IMR-90 (cell line): ENCODE results near the gene GAB1. TPM values are rescaled to one million over a fixed set of nuclear protein-coding genes. Genes with fewer than 3 reads are reported as not detected.

Experiments used
- ATAC-seq: fragments of 200-7000 bp; cut with Tn5 transposase; 2 replicates; pipeline ENCODE4 v1.9.1; 2020; ENCODE audit warnings: low read depth, mild to moderate bottlenecking, moderate library complexity
- BruUV-seq: library from RNA; stranded (reverse); fragments of 400-500 nt; replicated peaks from 2 replicates; lab custom pipeline; 2021; lab: Mats Ljungman, UMichigan
- CTCF ChIA-PET: fragments of 300-600 bp; formaldehyde crosslinking; extraction: SDS; loops from one replicate; lab custom pipeline; 2021; ENCODE audit warnings: antibody characterized with exemption; lab: Yijun Ruan, JAX
- POLR2A ChIA-PET: fragments of 300-600 bp; sonication (Branson Sonifier 250); formaldehyde crosslinking; loops from one replicate; lab custom pipeline; 2022; ENCODE audit warnings: antibody characterized with exemption; ENCODE audit not compliant: unreplicated experiment; lab: Charles Lee
- DNase-seq: peaks from one replicate; pipeline ENCODE4 v3.0.0; 2013
- H2AFZ ChIP-seq: replicated peaks from 2 replicates; pipeline ENCODE3; 2013; ENCODE audit warnings: low read length, mild to moderate bottlenecking; ENCODE audit not compliant: poor library complexity
- H2AK5ac ChIP-seq: 2 replicates; pipeline ENCODE4 v1.6.1; 2013; ENCODE audit warnings: low read depth, low read length, inconsistent platforms
- H2AK9ac ChIP-seq: replicated peaks from 2 replicates; pipeline ENCODE3; 2013; ENCODE audit warnings: mild to moderate bottlenecking, low read depth, low read length, moderate library complexity; ENCODE audit not compliant: poor library complexity
- H2BK120ac ChIP-seq: 2 replicates; pipeline ENCODE4 v1.6.1; 2013; ENCODE audit warnings: low read depth, low read length, inconsistent platforms
- H2BK15ac ChIP-seq: 3 replicates; pipeline ENCODE4 v1.6.1; 2013; ENCODE audit warnings: low read depth, low read length, inconsistent platforms
- H2BK20ac ChIP-seq: 2 replicates; pipeline ENCODE4 v1.6.1; 2013; ENCODE audit warnings: low read depth, mild to moderate bottlenecking, inconsistent platforms, low read length, moderate library complexity
- H2BK5ac ChIP-seq: 2 replicates; pipeline ENCODE4 v1.6.1; 2013; ENCODE audit warnings: mild to moderate bottlenecking, low read depth, low read length, inconsistent platforms; ENCODE audit not compliant: poor library complexity, severe bottlenecking
- H3K14ac ChIP-seq: replicated peaks from 2 replicates; pipeline ENCODE4 v1.6.1; 2013; ENCODE audit warnings: low read depth, low read length, inconsistent platforms
- H3K18ac ChIP-seq: 2 replicates; pipeline ENCODE4 v1.6.1; 2013; ENCODE audit warnings: low read depth, low read length, control low read depth
- H3K23ac ChIP-seq: 2 replicates; pipeline ENCODE4 v1.6.1; 2013; ENCODE audit warnings: low read depth, low read length, inconsistent platforms
- H3K27ac ChIP-seq: 2 replicates; pipeline ENCODE4 v1.5.1; 2013; ENCODE audit warnings: mild to moderate bottlenecking, control low read depth, low read length; ENCODE audit not compliant: insufficient read depth
- H3K27me3 ChIP-seq: 2 replicates; pipeline ENCODE4 v1.6.1; 2013; ENCODE audit warnings: low read length; ENCODE audit not compliant: control insufficient read depth, insufficient read depth
- H3K36me3 ChIP-seq: 2 replicates; pipeline ENCODE4 v1.6.1; 2013; ENCODE audit warnings: low read length, mixed read lengths; ENCODE audit not compliant: control insufficient read depth, insufficient read depth
- H3K4ac ChIP-seq: 2 replicates; pipeline ENCODE4 v1.6.1; 2013; ENCODE audit warnings: low read depth, low read length, inconsistent platforms
- H3K4me1 ChIP-seq: 2 replicates; pipeline ENCODE4 v1.6.1; 2013; ENCODE audit warnings: low read length, mixed read lengths; ENCODE audit not compliant: control insufficient read depth, insufficient read depth
- H3K4me2 ChIP-seq: 2 replicates; pipeline ENCODE4 v1.6.1; 2013; ENCODE audit warnings: low read depth, mild to moderate bottlenecking, control low read depth, low read length, moderate library complexity
- H3K4me3 ChIP-seq: 2 replicates; pipeline ENCODE4 v1.5.1; 2013; ENCODE audit warnings: low read depth, mild to moderate bottlenecking, control low read depth, low read length, moderate library complexity; ENCODE audit not compliant: insufficient read depth
- H3K56ac ChIP-seq: 2 replicates; pipeline ENCODE4 v1.6.1; 2013; ENCODE audit warnings: low read length, inconsistent platforms; ENCODE audit not compliant: insufficient read depth; ENCODE audit errors: extremely low read depth
- H3K79me1 ChIP-seq, 2 experiments: 2 replicates each; pipeline ENCODE4 v1.6.1; 2013; ENCODE audit warnings: low read length in 2 of 2, inconsistent platforms in 1 of 2, low read depth in 1 of 2
- H3K9ac ChIP-seq: 2 replicates; pipeline ENCODE4 v1.6.1; 2013; ENCODE audit warnings: low read depth, low read length, control low read depth
- H3K9me1 ChIP-seq: 2 replicates; pipeline ENCODE4 v1.6.1; 2013; ENCODE audit warnings: low read length, inconsistent platforms; ENCODE audit not compliant: insufficient read depth
- H3K9me3 ChIP-seq: 2 replicates; pipeline ENCODE4 v1.6.1; 2013; ENCODE audit warnings: low read length; ENCODE audit not compliant: control insufficient read depth, insufficient read depth
- H4K20me1 ChIP-seq: 2 replicates; pipeline ENCODE4 v1.6.1; 2013; ENCODE audit warnings: low read length, inconsistent platforms; ENCODE audit not compliant: insufficient read depth
- H4K5ac ChIP-seq: 2 replicates; pipeline ENCODE4 v1.6.1; 2013; ENCODE audit warnings: mild to moderate bottlenecking, low read depth, low read length, control low read depth
- H4K8ac ChIP-seq, 2 experiments: 2 replicates each; pipeline ENCODE4 v1.6.1; 2013; ENCODE audit warnings: low read depth in 2 of 2, low read length in 2 of 2, control low read depth in 1 of 2, inconsistent platforms in 1 of 2
- H4K91ac ChIP-seq: 2 replicates; pipeline ENCODE4 v1.6.1; 2013; ENCODE audit warnings: low read depth, low read length, inconsistent platforms; ENCODE audit not compliant: insufficient read depth
- BHLHE40 ChIP-seq: fragments of 150-350 bp; IDR thresholded peaks from 2 replicates; pipeline ENCODE4 v1.6.1; 2016; ENCODE audit warnings: mild to moderate bottlenecking, low read depth, low read length
- MAFK ChIP-seq: IDR thresholded peaks from 2 replicates; pipeline ENCODE4 v1.6.1; 2012; ENCODE audit warnings: low read depth, low read length, improper control_type of control experiment
- MAZ ChIP-seq: IDR thresholded peaks from 2 replicates; pipeline ENCODE4 v1.6.1; 2012; ENCODE audit warnings: low read depth, mild to moderate bottlenecking, low read length, improper control_type of control experiment, moderate library complexity, borderline replicate concordance
- MXI1 ChIP-seq: IDR thresholded peaks from 2 replicates; pipeline ENCODE4 v1.6.1; 2012; ENCODE audit warnings: low read depth, mild to moderate bottlenecking, low read length, moderate library complexity, borderline replicate concordance
- NFE2L2 ChIP-seq: fragments of 150-350 bp; IDR thresholded peaks from 2 replicates; pipeline ENCODE4 v1.6.1; 2016; ENCODE audit warnings: low read depth, mild to moderate bottlenecking, low read length
- RAD21 ChIP-seq: IDR thresholded peaks from 2 replicates; pipeline ENCODE4 v1.6.1; 2012; ENCODE audit warnings: low read length, improper control_type of control experiment
- RFX5 ChIP-seq: IDR thresholded peaks from 2 replicates; pipeline ENCODE4 v1.8.0; 2012; ENCODE audit warnings: low read depth, mild to moderate bottlenecking, low read length, moderate library complexity
- SMC3 ChIP-seq: fragments of 150-350 bp; IDR thresholded peaks from 2 replicates; pipeline ENCODE4 v1.6.1; 2016; ENCODE audit warnings: low read depth, mild to moderate bottlenecking, antibody characterized with exemption, low read length, moderate library complexity
- WGBS, 2 experiments: methylation state at CpG; one replicate each; pipeline versions ENCODE4 v1.1.5 to v1.1.7; 2013; ENCODE audit warnings: missing lambda C conversion rate in 2 of 2; ENCODE audit not compliant: insufficient read length in 1 of 2; ENCODE audit errors: extremely low coverage in 2 of 2; 5-methylcytosine and 5-hydroxymethylcytosine counted together
- dilution Hi-C: fragments of 300-500 bp; cut with HindIII; formaldehyde crosslinking; loops from one replicate; pipeline ENCODE4 v1.14.3; 2018; ENCODE audit warnings: low sequenced_read_pairs; ENCODE audit not compliant: unreplicated experiment
- in situ Hi-C: fragments of 300-500 bp; cut with MboI; formaldehyde crosslinking; loops from 3 replicates; pipeline ENCODE4 v1.14.3; 2019; ENCODE audit warnings: low sequenced_read_pairs, inconsistent platforms, mixed read lengths
- intact Hi-C: fragments of 100-400 bp; cut with micrococcal nuclease; formaldehyde crosslinking; loops from 2 replicates; pipeline ENCODE4 v1.10.0; 2022
- polyA plus RNA-seq, 3 experiments: library from polyadenylated mRNA; depleted of rRNA; stranded (reverse); fragments of >200 nt; gene quantifications; 2 replicates each; pipeline ENCODE4 v1.2.3, GENCODE V29; 2012; ENCODE audit warnings: low replicate concordance in 1 of 3
- total RNA-seq: library from RNA; depleted of rRNA; stranded (reverse); fragments of >200 nt; gene quantifications from 2 replicates; pipeline ENCODE4 v1.2.3, GENCODE V29; 2012
- TF ChIP-seq, protein P1 (sequence below): fragments of 150-350 bp; IDR thresholded peaks from 2 replicates; pipeline ENCODE4 v1.6.1; 2016; ENCODE audit warnings: low read depth, mild to moderate bottlenecking, low read length, moderate library complexity, borderline replicate concordance
- TF ChIP-seq, protein P2 (sequence below): conservative IDR thresholded peaks from 2 replicates; pipeline ENCODE4 v1.5.1; 2012; ENCODE audit warnings: mild to moderate bottlenecking, low read depth, low read length, improper control_type of control experiment
- TF ChIP-seq, protein P3 (sequence below): fragments of 150-350 bp; IDR thresholded peaks from 2 replicates; pipeline ENCODE4 v1.6.1; 2017; ENCODE audit warnings: mild to moderate bottlenecking, antibody characterized with exemption, low read length, low read depth

GAB1 gene
- total and polyA plus RNA-seq, 2 of the 4 experiments (the other 2 are of a cell fraction) = 2.8 to 12.0 TPM

DNA sequence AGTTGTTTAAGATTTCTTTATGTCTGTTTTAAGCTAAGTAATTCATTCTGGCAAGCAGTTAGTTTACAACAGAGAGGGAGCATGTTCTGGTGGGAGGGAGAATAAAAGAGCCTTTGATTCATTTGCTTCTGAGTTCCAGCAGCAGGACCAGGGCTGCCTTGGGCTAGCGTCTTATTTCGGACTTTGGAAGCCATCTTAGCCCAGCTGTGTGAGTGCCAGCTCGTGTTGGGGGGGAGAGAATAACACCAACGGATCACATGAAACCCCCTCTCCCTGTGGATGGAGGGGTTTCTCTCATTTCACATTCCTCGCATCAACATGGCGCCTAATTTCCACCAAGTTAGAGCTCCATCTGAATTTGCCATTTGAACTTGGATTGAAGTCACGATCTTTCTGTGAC is 7.4 kb downstream of the GAB1 start:
- no peak overlapping the region for H2AFZ ChIP-seq
- H4K91ac ChIP-seq = 0 out of 2 replicates have a peak overlapping the region, but pooled peaks have one; percentile 1
- 0 out of 2 replicates have a peak overlapping the region, but pooled peaks have one; percentile 1 for H3K9ac ChIP-seq
- POLR2A ChIA-PET = no interaction called here
- TF ChIP-seq MAFK (no peak), NFE2L2 (no peak), RAD21 (no peak), MXI1 (no peak), RFX5 (no peak), MAZ (no peak), SMC3 (no peak), BHLHE40 (no peak)
- TF ChIP-seq, protein P1, sequence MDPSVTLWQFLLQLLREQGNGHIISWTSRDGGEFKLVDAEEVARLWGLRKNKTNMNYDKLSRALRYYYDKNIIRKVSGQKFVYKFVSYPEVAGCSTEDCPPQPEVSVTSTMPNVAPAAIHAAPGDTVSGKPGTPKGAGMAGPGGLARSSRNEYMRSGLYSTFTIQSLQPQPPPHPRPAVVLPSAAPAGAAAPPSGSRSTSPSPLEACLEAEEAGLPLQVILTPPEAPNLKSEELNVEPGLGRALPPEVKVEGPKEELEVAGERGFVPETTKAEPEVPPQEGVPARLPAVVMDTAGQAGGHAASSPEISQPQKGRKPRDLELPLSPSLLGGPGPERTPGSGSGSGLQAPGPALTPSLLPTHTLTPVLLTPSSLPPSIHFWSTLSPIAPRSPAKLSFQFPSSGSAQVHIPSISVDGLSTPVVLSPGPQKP = no peak
- TF ChIP-seq, protein P2, sequence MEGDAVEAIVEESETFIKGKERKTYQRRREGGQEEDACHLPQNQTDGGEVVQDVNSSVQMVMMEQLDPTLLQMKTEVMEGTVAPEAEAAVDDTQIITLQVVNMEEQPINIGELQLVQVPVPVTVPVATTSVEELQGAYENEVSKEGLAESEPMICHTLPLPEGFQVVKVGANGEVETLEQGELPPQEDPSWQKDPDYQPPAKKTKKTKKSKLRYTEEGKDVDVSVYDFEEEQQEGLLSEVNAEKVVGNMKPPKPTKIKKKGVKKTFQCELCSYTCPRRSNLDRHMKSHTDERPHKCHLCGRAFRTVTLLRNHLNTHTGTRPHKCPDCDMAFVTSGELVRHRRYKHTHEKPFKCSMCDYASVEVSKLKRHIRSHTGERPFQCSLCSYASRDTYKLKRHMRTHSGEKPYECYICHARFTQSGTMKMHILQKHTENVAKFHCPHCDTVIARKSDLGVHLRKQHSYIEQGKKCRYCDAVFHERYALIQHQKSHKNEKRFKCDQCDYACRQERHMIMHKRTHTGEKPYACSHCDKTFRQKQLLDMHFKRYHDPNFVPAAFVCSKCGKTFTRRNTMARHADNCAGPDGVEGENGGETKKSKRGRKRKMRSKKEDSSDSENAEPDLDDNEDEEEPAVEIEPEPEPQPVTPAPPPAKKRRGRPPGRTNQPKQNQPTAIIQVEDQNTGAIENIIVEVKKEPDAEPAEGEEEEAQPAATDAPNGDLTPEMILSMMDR = no peak
- TF ChIP-seq, protein P3, sequence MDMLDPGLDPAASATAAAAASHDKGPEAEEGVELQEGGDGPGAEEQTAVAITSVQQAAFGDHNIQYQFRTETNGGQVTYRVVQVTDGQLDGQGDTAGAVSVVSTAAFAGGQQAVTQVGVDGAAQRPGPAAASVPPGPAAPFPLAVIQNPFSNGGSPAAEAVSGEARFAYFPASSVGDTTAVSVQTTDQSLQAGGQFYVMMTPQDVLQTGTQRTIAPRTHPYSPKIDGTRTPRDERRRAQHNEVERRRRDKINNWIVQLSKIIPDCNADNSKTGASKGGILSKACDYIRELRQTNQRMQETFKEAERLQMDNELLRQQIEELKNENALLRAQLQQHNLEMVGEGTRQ = no peak
- dilution Hi-C loops (no loop called here), in situ Hi-C loops (loop anchor here (25.0 kb wide), 1 partner anchor 132 kb away; no protein-coding TSS in a partner anchor), intact Hi-C loops (no loop called here)
- WGBS, 2 experiments = no CpG with 5 or more reads among the region's 7 CpGs
- no TSS peak for BruUV-seq
- H3K4me3 ChIP-seq = no peak overlapping the region
- peak overlapping the region; percentile 22; the same call in 1 of the 2 replicates for H2BK20ac ChIP-seq
- H4K20me1 ChIP-seq = peaks cover 11% of the 10 kb centered on the region; the same call in 1 of the 2 replicates
- H4K8ac ChIP-seq = peak overlapping the region in 1 of 2 experiments; percentile 75; a peak in 3 of 4 replicates
- H4K5ac ChIP-seq = peak overlapping the region; percentile 69
- 0 out of 2 replicates have a peak overlapping the region, but pooled peaks have one; percentile 29 for H3K14ac ChIP-seq
- no peak overlapping the region for H2AK9ac ChIP-seq
- H3K27ac ChIP-seq = peak overlapping the region; percentile 27; the same call in 1 of the 2 replicates
- ATAC-seq (peak; percentile 50; the same call in 1 of the 2 replicates), DNase-seq (no peak)
- peak overlapping the region; percentile 69 for H3K4me2 ChIP-seq
- peaks cover 14% of the 10 kb centered on the region for H3K4me1 ChIP-seq
- CTCF ChIA-PET = no interaction called here
- no peak overlapping the region for H3K56ac ChIP-seq
- H3K36me3 ChIP-seq = no peaks in the 10 kb centered on the region
- 0 out of 2 replicates have a peak, but pooled peaks cover 3% of the 10 kb centered on the region for H3K9me1 ChIP-seq
- H3K9me3 ChIP-seq = no peaks in the 10 kb centered on the region
- peaks cover 24 to 42% of the 10 kb centered on the region in 2 experiments for H3K79me1 ChIP-seq
- H2AK5ac ChIP-seq = 0 out of 2 replicates have a peak overlapping the region, but pooled peaks have one; percentile 39
- H3K18ac ChIP-seq = peak overlapping the region; percentile 74
- no peak overlapping the region for H2BK5ac ChIP-seq
- H3K27me3 ChIP-seq = no peaks in the 10 kb centered on the region
- peak overlapping the region; percentile 13; the same call in 1 of the 2 replicates for H2BK120ac ChIP-seq
- no peak overlapping the region; the same call in 2 of the 3 replicates for H2BK15ac ChIP-seq
- peak overlapping the region; percentile 44; the same call in 1 of the 2 replicates for H3K23ac ChIP-seq
- H3K4ac ChIP-seq = peak overlapping the region; percentile 48
